Endothelial cell of umbilical vein (primary cell): Measurements from ENCODE around the gene GDPD4. TPM values are rescaled to one million over a fixed set of nuclear protein-coding genes. Genes with fewer than 3 reads are reported as not detected.

Experiments
- BruUV-seq: library from RNA; stranded (reverse); fragments of 400-500 nt; replicated peaks from 2 replicates; lab custom pipeline; 2021; lab: Mats Ljungman, UMichigan
- CTCF ChIA-PET: fragments of 300-600, 350-600 bp; sonication (Branson Sonifier 250); formaldehyde crosslinking; loops from one replicate; lab custom pipeline; 2021; ENCODE audit warnings: antibody characterized with exemption, inconsistent platforms; lab: Charles Lee
- POLR2A ChIA-PET: fragments of 300-600, 350-600 bp; sonication (Branson Sonifier 250); formaldehyde crosslinking; loops from one replicate; lab custom pipeline; 2021; ENCODE audit warnings: antibody characterized with exemption, inconsistent platforms; lab: Charles Lee
- DNase-seq: peaks from one replicate; pipeline ENCODE4 v3.0.0-alpha.2; 2011; ENCODE audit warnings: low read depth, low spot score
- FAIRE-seq: peaks from 2 replicates; lab custom pipeline; 2011; peaks lifted over from hg19 to GRCh38; lab: Jason Lieb, UNC
- H2AFZ ChIP-seq: 2 replicates; pipeline ENCODE4 v1.6.0; 2012; ENCODE audit warnings: low read depth, low read length, control low read depth, inconsistent platforms
- H3K27ac ChIP-seq: 2 replicates; pipeline ENCODE4 v1.5.1; 2011; ENCODE audit warnings: low read depth, mild to moderate bottlenecking, control low read depth, low read length, moderate library complexity; ENCODE audit not compliant: insufficient read depth
- H3K27me3 ChIP-seq, 2 experiments: 2 replicates each; pipeline versions ENCODE4 v1.6.0 to v1.6.1; 2011; ENCODE audit warnings: low read length in 2 of 2, mixed read lengths in 1 of 2; ENCODE audit not compliant: control insufficient read depth in 2 of 2, insufficient read depth in 2 of 2
- H3K36me3 ChIP-seq, 2 experiments: 2 replicates in 1 of 2; 3 replicates in 1 of 2; pipeline ENCODE4 v1.5.1; 2011; ENCODE audit warnings: low read length in 2 of 2, mild to moderate bottlenecking in 1 of 2, moderate library complexity in 1 of 2; ENCODE audit not compliant: control insufficient read depth in 2 of 2, insufficient read depth in 2 of 2; ENCODE audit errors: extremely low read depth in 1 of 2
- H3K4me1 ChIP-seq: 3 replicates; pipeline ENCODE4 v1.5.1; 2011; ENCODE audit warnings: mild to moderate bottlenecking, low read length; ENCODE audit not compliant: control insufficient read depth, insufficient read depth; ENCODE audit errors: extremely low read depth
- H3K4me2 ChIP-seq: 2 replicates; pipeline ENCODE4 v1.6.1; 2011; ENCODE audit warnings: low read length, control low read depth, mixed read lengths; ENCODE audit not compliant: insufficient read depth
- H3K4me3 ChIP-seq, 3 experiments: fragments of 200-600 bp in 1 of 3; sonication (generic), shearing (Covaris generic) in 1 of 3; replicated peaks in 1 of 3; 2 replicates each; pipeline ENCODE4 v1.5.1; 2011 to 2016; ENCODE audit warnings: control low read depth in 3 of 3, low read length in 3 of 3, mild to moderate bottlenecking in 2 of 3, inconsistent platforms in 1 of 3, low read depth in 1 of 3, moderate library complexity in 1 of 3; ENCODE audit not compliant: insufficient read depth in 1 of 3
- H3K79me2 ChIP-seq: 2 replicates; pipeline ENCODE4 v1.6.0; 2012; ENCODE audit warnings: low read length, inconsistent platforms; ENCODE audit not compliant: control insufficient read depth, insufficient read depth
- H3K9ac ChIP-seq: replicated peaks from 2 replicates; pipeline ENCODE3; 2011; ENCODE audit warnings: low read length, control low read depth; ENCODE audit not compliant: insufficient read depth; ENCODE audit errors: extremely low read depth
- H3K9me1 ChIP-seq: replicated peaks from 3 replicates; pipeline ENCODE4 v1.6.0; 2011; ENCODE audit warnings: mild to moderate bottlenecking, low read length; ENCODE audit not compliant: control insufficient read depth, insufficient read depth; ENCODE audit errors: extremely low read depth
- H3K9me3 ChIP-seq: replicated peaks from 2 replicates; pipeline ENCODE4 v1.5.1; 2012; ENCODE audit warnings: low read length, inconsistent platforms; ENCODE audit not compliant: control insufficient read depth, insufficient read depth
- H4K20me1 ChIP-seq: replicated peaks from 2 replicates; pipeline ENCODE3; 2011; ENCODE audit warnings: mild to moderate bottlenecking, low read length; ENCODE audit not compliant: control insufficient read depth, insufficient read depth; ENCODE audit errors: extremely low read depth
- EZH2 ChIP-seq: IDR thresholded peaks from 2 replicates; pipeline ENCODE4 v1.6.1; 2012; ENCODE audit warnings: borderline replicate concordance, low read depth, mild to moderate bottlenecking, moderate library complexity, low read length, inconsistent platforms; ENCODE audit not compliant: severe bottlenecking
- FOS ChIP-seq: IDR thresholded peaks from 2 replicates; pipeline ENCODE4 v1.6.1; 2011; ENCODE audit warnings: mild to moderate bottlenecking, low read length, moderate library complexity, borderline replicate concordance; ENCODE audit not compliant: insufficient read depth
- GATA2 ChIP-seq: IDR thresholded peaks from 2 replicates; pipeline ENCODE4 v1.7.0; 2011; ENCODE audit warnings: low read depth, mild to moderate bottlenecking, moderate library complexity, mixed read lengths, low read length; ENCODE audit not compliant: insufficient read length, insufficient read depth
- MAX ChIP-seq: IDR thresholded peaks from 2 replicates; pipeline ENCODE4 v1.6.1; 2011; ENCODE audit not compliant: insufficient read depth, insufficient read length
- POLR2AphosphoS5 ChIP-seq: IDR thresholded peaks from 2 replicates; pipeline ENCODE4 v1.6.1; 2012; ENCODE audit warnings: low read depth, mild to moderate bottlenecking, control low read depth, low read length, moderate library complexity; ENCODE audit not compliant: insufficient read depth
- dilution Hi-C: fragments of 300-500 bp; cut with MboI; formaldehyde crosslinking; loops from one replicate; pipeline ENCODE4 v1.15.0; 2019; ENCODE audit warnings: low sequenced_read_pairs; ENCODE audit not compliant: extremely low pct_ligation_motif_present
- intact Hi-C: fragments of 100-400 bp; cut with micrococcal nuclease; formaldehyde crosslinking; loops from one replicate; pipeline ENCODE4 v1.10.0; 2022
- polyA plus RNA-seq, 4 experiments: library from polyadenylated mRNA; depleted of rRNA in 3 of 4; stranded (reverse) in 3 of 4; unstranded in 1 of 4; fragments of >200 nt; gene quantifications; 2 replicates each; pipeline versions ENCODE4 v1.2.1 to v1.2.3, GENCODE V29; 2011 to 2012; ENCODE audit warnings: missing spikeins in 1 of 4
- total RNA-seq: library from RNA; stranded (reverse); gene quantifications from 2 replicates; pipeline ENCODE4 v1.2.3, GENCODE V29; 2021
- TF ChIP-seq, protein P1 (sequence below), 2 donors: IDR thresholded peaks; 1 replicate in 1 of 2; 2 replicates in 1 of 2; pipeline ENCODE4 v1.5.1; 2011; ENCODE audit warnings: low read length in 2 of 2, mild to moderate bottlenecking in 2 of 2, moderate library complexity in 2 of 2, control low read depth in 1 of 2, inconsistent platforms in 1 of 2, low read depth in 1 of 2; ENCODE audit not compliant: insufficient read depth in 1 of 2; ENCODE audit errors: extremely low read depth in 1 of 2

GDPD4 gene
- total and polyA plus RNA-seq, 2 donors (not counting 3 experiments of a cell fraction or from before 2014, with no cell fraction given), result not detected

DNA sequence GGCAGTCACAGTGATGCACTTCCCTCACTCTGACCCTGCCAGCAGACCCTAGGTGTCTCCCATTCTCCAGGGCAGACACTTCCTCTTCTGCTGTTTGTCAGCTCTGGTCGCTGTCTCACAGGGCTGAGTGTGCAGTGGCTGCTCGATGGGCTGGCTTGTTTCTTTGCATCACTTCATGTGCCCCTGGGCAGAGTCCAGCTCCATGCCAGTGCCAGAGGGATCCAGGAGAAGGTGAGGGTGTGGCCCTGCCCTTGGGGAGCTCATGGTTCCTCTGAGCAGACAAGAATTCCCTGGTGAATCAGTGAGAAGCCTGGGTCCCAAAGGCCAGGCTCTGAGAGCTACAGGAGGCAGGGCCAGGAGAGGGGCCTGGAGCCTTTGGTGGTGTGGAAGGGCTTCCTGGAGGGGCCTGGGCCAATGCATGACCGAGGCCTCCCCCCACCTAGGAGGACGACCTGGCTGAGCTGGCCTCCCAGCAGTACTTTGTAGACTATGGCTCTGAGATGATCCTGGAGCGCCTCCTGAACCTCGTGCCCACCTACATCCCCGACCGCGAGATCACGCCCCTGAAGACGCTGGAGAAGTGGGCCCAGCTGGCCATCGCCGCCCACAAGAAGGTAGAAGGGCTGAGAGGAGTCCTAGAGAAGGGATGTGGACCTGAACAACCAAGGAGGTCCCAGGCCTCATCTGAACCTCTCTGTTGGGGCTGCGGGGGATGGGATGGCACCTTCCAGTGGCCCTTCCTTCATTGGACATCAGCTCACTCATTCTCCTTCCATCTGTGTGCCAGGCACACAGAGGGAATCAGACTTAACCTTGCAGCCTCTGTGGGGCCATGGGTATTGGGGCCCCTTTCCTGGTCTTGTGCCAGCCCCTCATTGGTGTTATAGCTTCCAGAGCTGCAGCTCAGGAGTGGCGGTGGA is 107.3 kb downstream of the GDPD4 start:
- DNase-seq (no peak), FAIRE-seq (no peak)
- H3K27ac ChIP-seq, result no peak overlapping the region
- ChIA-PET POLR2A (no interaction called here), CTCF (interaction anchor here (0.8 to 4.6 kb wide), 12 partner anchors 11 to 426 kb away, joined by 4 to 235 read pairs (median 5); no protein-coding TSS in a partner anchor)
- H2AFZ ChIP-seq, result no peak overlapping the region
- no peak for TF ChIP-seq FOS
- TF ChIP-seq GATA2, result no peak
- no peak for TF ChIP-seq POLR2AphosphoS5
- no peak for TF ChIP-seq MAX
- TF ChIP-seq, protein P1, sequence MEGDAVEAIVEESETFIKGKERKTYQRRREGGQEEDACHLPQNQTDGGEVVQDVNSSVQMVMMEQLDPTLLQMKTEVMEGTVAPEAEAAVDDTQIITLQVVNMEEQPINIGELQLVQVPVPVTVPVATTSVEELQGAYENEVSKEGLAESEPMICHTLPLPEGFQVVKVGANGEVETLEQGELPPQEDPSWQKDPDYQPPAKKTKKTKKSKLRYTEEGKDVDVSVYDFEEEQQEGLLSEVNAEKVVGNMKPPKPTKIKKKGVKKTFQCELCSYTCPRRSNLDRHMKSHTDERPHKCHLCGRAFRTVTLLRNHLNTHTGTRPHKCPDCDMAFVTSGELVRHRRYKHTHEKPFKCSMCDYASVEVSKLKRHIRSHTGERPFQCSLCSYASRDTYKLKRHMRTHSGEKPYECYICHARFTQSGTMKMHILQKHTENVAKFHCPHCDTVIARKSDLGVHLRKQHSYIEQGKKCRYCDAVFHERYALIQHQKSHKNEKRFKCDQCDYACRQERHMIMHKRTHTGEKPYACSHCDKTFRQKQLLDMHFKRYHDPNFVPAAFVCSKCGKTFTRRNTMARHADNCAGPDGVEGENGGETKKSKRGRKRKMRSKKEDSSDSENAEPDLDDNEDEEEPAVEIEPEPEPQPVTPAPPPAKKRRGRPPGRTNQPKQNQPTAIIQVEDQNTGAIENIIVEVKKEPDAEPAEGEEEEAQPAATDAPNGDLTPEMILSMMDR (IDR thresholded peaks at IDR 0.05; ENCODE audit: extremely low read depth in 1 of 2, insufficient read depth in 1 of 2, low read depth in 1 of 2, low read length in 2 of 2), result no peak
- no peak for TF ChIP-seq EZH2
- H3K9me1 ChIP-seq, result no peaks in the 10 kb centered on the region
- no peaks in the 10 kb centered on the region for H3K27me3 ChIP-seq
- no peaks in the 10 kb centered on the region for H3K9me3 ChIP-seq
- H3K79me2 ChIP-seq, result no peaks in the 10 kb centered on the region
- H3K9ac ChIP-seq, result no peak overlapping the region
- no peaks in the 10 kb centered on the region for H4K20me1 ChIP-seq
- BruUV-seq, result no TSS peak
- intact Hi-C loops, result loop anchor here (2.0 to 10.0 kb wide), 2 partner anchors 281 to 425 kb away; partner anchors contain the start of gene PAK1
- no peak overlapping the region for H3K4me3 ChIP-seq
- no peaks in the 10 kb centered on the region for H3K4me1 ChIP-seq
- dilution Hi-C loops, result no loop called here
- no peak overlapping the region for H3K4me2 ChIP-seq
- no peaks in the 10 kb centered on the region for H3K36me3 ChIP-seq
